Activated CD4-positive, CD25-positive, alpha-beta regulatory T cell treated with anti-CD3 and anti-CD28 coated beads, Interleukin-2, amount 50 U/mL, for 24 hours (primary cell): Measurements from ENCODE around the gene CCNE1.
A peak's percentile ranks its signal among the peaks of the same experiment; 100 is the strongest.

ENCODE experiments used
- ATAC-seq, 2 donors: fragments of 150-1000 bp; cut with Tn5 transposase; one replicate each; pipeline ENCODE4 v1.10.0; 2021; ENCODE audit warnings: mild to moderate bottlenecking in 1 of 2, moderate library complexity in 1 of 2

The CCNE1 gene

DNA sequence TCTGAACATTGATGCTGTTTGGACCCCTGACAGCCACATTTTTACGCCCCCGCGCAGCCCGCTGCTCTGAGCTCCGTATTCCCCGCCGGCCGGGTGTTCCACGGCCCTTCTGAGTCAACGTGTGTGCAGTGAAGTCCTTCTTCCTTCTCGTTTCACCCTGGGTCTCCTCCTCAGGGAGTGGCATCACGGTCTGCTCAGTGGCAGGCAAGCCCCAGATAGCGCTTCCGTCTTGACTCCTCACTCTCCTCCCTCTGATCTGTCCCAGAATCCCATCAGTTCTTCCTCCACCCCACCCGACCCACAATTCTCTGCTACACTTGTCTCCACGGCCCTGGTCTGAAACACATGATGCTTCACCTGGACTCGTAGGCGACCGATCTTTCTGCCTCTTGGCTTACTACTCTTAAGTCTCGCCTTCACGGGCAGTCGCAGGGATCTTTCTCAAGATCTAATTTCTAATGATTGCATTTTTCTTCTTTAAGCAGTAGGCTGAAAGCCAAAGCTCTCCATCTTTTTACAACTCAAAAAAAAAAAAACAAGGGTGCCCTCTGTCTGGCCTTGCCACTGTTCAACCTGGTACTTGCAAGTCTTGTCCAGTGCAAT lies 33.9 kb downstream of the CCNE1 start:
- ATAC-seq, result no peak

DNA sequence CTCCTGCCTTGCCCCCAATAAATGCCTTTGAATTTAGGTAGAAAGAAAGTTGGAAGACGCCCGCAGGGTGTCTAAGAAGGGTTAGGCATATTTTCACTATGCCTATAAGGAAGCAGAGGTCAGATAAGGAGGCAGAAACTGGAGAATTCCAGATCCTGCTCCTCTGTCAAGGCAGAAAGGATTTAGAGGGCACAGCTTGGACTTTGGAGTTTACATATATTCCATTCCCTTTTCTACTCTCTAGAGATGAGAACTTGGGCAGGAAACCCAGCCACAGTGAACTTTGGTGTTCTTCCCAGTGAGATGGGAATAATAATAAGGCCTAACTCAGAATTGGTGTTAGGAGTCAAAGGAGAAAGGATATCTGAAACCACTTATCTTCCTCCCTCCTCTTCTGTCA lies 37.4 kb downstream of the CCNE1 start:
- no peak for ATAC-seq

GRCh38 chr19:29850482-29850881 lies 38.7 kb downstream of the CCNE1 start:
- no peak for ATAC-seq

DNA sequence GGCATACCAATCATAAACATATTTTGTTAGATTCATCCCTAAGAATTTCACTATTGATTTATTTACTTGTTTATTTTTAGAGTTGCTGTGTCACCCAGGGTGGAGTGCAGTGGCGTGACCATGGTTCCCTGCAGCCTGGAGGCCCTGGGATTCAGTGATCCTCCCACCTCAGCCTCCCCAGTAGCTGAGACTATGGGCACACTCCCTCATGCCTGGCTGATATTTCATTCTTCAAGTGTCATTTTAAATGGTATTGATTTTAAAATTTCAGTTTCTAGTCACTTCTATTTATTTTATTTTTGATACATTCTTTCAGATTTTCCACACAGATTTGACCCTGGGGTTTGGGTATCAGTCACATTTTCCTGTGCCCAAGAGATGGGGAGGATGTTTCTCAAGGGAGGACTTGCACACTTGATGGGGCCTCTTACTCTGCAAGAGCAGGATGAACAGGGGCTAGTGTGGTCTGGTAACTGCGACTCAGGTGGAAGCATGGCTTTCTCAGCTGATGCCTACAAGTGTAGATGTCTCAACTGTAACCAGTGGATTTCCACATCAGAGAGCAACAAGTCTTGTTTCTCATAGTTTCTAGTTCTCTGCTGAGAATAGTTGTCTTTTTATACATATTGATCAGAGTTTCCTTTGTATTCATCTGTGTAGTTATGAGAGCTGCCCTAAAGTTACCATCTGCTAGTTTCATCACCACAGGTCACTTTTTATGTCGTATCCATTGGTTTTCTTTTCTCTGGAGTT lies 40.2 kb downstream of the CCNE1 start:
- ATAC-seq, result peak; percentile 35 to 64

- ATAC-seq, result no peak
Measured at GRCh38 chr19:29854033-29854432, 42.2 kb downstream of the CCNE1 start.

DNA sequence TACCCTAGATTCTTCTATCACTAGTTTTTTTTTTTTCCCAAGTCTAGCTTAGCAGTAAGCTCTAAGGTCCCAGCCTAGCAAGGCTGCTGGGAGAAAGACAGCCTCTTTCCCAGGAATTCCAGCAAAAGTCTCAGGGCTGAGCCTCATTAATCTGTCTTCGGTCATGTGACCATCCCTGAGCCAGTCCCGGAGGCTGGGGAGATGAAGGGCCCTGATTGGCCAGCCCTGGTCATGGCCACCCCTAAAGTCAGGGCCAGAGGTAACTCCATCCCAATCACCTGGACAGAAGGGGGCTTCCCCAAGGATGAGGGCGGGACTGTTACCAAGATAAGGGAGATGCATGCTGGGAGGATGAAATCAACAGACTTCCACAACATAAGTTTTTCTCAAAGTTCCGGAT lies 43.3 kb downstream of the CCNE1 start:
- no peak for ATAC-seq

- no peak for ATAC-seq
Measured at GRCh38 chr19:29855741-29856500, 44.1 kb downstream of the CCNE1 start.

DNA sequence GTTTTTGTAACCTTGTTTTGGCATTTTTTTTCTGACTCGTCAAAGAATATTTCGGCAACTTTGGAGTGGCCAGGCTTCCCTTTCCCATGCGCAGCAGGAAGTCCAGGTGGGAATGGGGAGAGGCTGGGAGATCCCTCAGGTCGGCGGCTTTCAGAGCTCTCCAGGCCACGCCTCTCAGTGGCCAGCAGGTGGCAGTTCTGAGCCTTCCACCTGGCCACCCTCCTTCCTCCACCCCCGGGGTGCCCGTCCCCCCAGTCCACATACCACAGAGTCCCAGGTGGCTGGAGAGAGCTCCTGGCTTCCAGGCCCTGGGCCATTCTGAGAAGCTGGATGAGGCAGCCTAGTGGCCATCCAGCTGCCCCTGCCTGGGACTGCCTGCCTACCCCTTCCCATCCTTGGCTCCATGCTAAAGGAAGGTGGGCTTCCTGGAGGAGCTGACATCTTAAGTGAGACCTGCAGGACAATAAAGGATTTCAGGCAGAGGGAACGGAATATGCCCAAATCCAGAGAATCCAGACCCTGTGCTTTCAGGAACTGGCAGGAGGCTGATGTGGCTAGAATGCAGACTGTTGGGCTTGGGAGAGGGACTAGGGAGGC lies 46.3 kb downstream of the CCNE1 start:
- ATAC-seq, result peak; percentile 63 to 69

- no peak for ATAC-seq
Measured at GRCh38 chr19:29858621-29859020, 46.8 kb downstream of the CCNE1 start.

GRCh38 chr19:29860492-29860891 lies 48.7 kb downstream of the CCNE1 start:
- no peak for ATAC-seq

DNA sequence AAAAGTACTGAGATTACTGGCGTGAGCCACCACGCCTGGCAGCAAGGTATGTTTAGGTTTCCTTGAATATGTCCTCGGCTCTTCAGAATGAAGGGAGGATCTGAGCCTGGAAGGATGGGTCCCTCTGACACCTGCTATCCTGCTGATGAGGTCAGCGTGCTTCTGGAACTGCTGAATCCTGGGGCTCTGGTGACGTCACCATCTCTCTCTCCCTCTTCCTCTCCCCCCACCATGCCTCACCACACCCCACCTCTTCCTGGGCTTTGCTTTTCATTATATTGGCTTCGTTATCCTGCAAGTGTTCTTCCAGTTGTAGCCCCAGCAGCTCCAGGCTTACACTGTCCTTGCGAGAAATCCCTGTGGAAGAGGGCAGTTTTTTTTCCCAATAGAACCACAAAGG lies 49.8 kb downstream of the CCNE1 start:
- no peak for ATAC-seq

DNA sequence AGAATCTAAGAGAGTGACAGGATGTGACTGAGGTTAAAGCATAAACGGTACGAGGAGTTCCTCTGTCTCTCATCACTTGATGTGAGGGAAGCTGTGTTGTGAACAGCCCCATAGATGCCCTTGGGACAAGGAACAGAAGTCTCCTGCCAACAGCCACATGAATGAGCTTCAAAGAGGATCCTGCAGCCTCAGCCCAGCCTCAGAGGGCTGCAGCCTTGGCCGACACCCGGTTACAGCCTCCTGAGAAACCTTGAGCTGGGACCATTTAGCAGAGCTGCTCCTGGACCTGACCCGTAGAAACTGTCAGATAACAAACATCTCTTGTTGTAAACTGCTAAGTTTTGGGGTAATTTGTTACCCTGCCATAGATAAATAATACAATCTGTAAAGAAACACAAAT lies 54.2 kb downstream of the CCNE1 start:
- ATAC-seq, result no peak

DNA sequence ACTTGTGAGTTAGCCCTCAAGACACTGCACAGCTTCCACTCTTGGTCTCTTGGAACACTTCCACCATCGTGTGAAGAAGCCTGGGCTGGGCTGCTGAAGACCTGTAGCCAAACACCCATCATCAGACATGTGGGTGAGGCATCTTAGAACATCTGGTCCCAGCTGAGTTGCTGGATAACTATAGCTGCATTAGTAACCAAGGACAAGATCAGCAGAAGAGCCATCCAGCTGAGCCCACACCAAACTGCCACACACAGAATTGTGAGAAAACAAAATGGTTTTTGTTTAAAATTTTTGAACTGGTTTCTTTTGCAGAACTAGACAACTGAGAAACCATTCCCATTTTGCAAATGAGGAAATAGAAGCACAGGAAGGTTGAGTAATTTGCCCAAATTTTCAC lies 56.2 kb downstream of the CCNE1 start:
- no peak for ATAC-seq

GRCh38 chr19:29871143-29871542 lies 59.4 kb downstream of the CCNE1 start:
- ATAC-seq, result no peak

GRCh38 chr19:29872224-29872731 lies 60.5 kb downstream of the CCNE1 start:
- no peak for ATAC-seq

- peak; percentile 81 to 82 for ATAC-seq
Measured at GRCh38 chr19:29873024-29873800, 61.4 kb downstream of the CCNE1 start.
